T-cell (primary cell): Measurements from ENCODE around the gene TMUB1. TPM values are rescaled to one million over a fixed set of nuclear protein-coding genes. Genes with fewer than 3 reads are reported as not detected.

Experiments
- ATAC-seq, 4 experiments: fragments of 200-7000 bp in 3 of 4; fragments of 150-1000 bp in 1 of 4; cut with Tn5 transposase; replicated peaks in 1 of 4; 1 replicate in 3 of 4; 2 replicates in 1 of 4; pipeline ENCODE4 v1.10.0; 2021; ENCODE audit warnings: moderate library complexity in 3 of 4, mild to moderate bottlenecking in 2 of 4, moderate number of reproducible peaks in 1 of 4
- CTCF ChIA-PET, 2 donors: fragments of 300-600 bp; sonication (Branson Sonifier 250); formaldehyde crosslinking; loops; one replicate each; lab custom pipeline; 2022; ENCODE audit warnings: antibody characterized with exemption in 2 of 2; lab: Charles Lee
- POLR2A ChIA-PET, 2 donors: fragments of 300-600 bp; sonication (Branson Sonifier 250); formaldehyde crosslinking; loops; one replicate each; lab custom pipeline; 2022; ENCODE audit warnings: antibody characterized with exemption in 2 of 2; lab: Charles Lee
- DNase-seq, 35 experiments: peaks; one replicate each; pipeline versions ENCODE4 v3.0.0 to v3.0.0-alpha.2; 2013 to 2023
- H3K27ac ChIP-seq: one replicate; pipeline ENCODE4 v1.5.1; 2013; ENCODE audit warnings: low read length
- H3K27me3 ChIP-seq, 2 experiments: replicated peaks in 1 of 2; 1 replicate in 1 of 2; 2 replicates in 1 of 2; pipeline versions ENCODE4 v1.6.1 to v1.7.0; 2013; ENCODE audit warnings: low read length in 1 of 2, mixed read lengths in 1 of 2; ENCODE audit not compliant: control insufficient read depth in 2 of 2, insufficient read depth in 2 of 2; ENCODE audit errors: extremely low read depth in 1 of 2
- H3K36me3 ChIP-seq, 2 donors: 1 replicate in 1 of 2; 2 replicates in 1 of 2; pipeline versions ENCODE4 v1.6.1 to v1.7.0; 2013; ENCODE audit warnings: low read length in 1 of 2; ENCODE audit not compliant: control insufficient read depth in 2 of 2, insufficient read depth in 1 of 2; ENCODE audit errors: extremely low read depth in 1 of 2
- H3K4me1 ChIP-seq, 2 experiments: 1 replicate in 1 of 2; 2 replicates in 1 of 2; pipeline versions ENCODE4 v1.6.1 to v1.7.0; 2013; ENCODE audit warnings: low read length in 2 of 2, mixed read lengths in 1 of 2; ENCODE audit not compliant: insufficient read depth in 2 of 2, control insufficient read depth in 1 of 2; ENCODE audit errors: extremely low read depth in 1 of 2
- H3K4me3 ChIP-seq, 2 donors: 1 replicate in 1 of 2; 2 replicates in 1 of 2; pipeline versions ENCODE4 v1.5.1 to v1.7.0; 2013; ENCODE audit warnings: mild to moderate bottlenecking in 2 of 2, low read length in 1 of 2, moderate library complexity in 1 of 2; ENCODE audit not compliant: control insufficient read depth in 1 of 2; ENCODE audit errors: extremely low read depth in 1 of 2
- H3K9me3 ChIP-seq: 2 replicates; pipeline ENCODE4 v1.7.0; 2013
- H3K27ac Mint-ChIP-seq, 2 donors: one replicate each; pipeline ENCODE4 v1.8.0; 2020 to 2021; ENCODE audit warnings: mild to moderate bottlenecking in 2 of 2, mixed read lengths in 2 of 2
- H3K27me3 Mint-ChIP-seq, 2 donors: one replicate each; pipeline ENCODE4 v1.8.0; 2021 to 2022; ENCODE audit warnings: mixed read lengths in 2 of 2
- H3K36me3 Mint-ChIP-seq: one replicate; pipeline ENCODE4 v1.8.0; 2021; ENCODE audit warnings: mixed read lengths
- H3K4me1 Mint-ChIP-seq, 3 donors: one replicate each; pipeline ENCODE4 v1.8.0; 2020 to 2022; ENCODE audit warnings: mixed read lengths in 3 of 3, mild to moderate bottlenecking in 1 of 3
- H3K4me3 Mint-ChIP-seq, 3 donors: one replicate each; pipeline ENCODE4 v1.8.0; 2020 to 2022; ENCODE audit warnings: mild to moderate bottlenecking in 3 of 3, mixed read lengths in 3 of 3, moderate library complexity in 3 of 3
- H3K9me3 Mint-ChIP-seq, 3 donors: one replicate each; pipeline ENCODE4 v1.8.0; 2020 to 2022; ENCODE audit warnings: mixed read lengths in 3 of 3
- WGBS: methylation state at CpG from one replicate; pipeline ENCODE4 v1.1.5; 2013; ENCODE audit warnings: missing lambda C conversion rate; ENCODE audit not compliant: insufficient coverage; 5-methylcytosine and 5-hydroxymethylcytosine counted together
- total RNA-seq, 35 experiments: library from RNA in 6 of 35; stranded (reverse) in 6 of 35; fragments of 120-200 nt in 1 of 35; gene quantifications; one replicate each; pipeline versions ENCODE4 v1.2.1 to v1.2.4 and lab custom pipeline; 2013 to 2026

TMUB1 gene
- total RNA-seq, 5 donors from 2014 or later (not counting 1 experiment from before 2014, with no cell fraction given): 44.0 to 67.0 (median 56.5) TPM

GRCh38 chr7:151125846-151126481 lies 42.7 kb upstream of the TMUB1 start:
- WGBS: 92% methylated on average over 46 of the region's 58 CpGs
- no peaks in the 10 kb centered on the region for H3K9me3 Mint-ChIP-seq
- peaks cover 29% of the 10 kb centered on the region for H3K36me3 Mint-ChIP-seq
- H3K4me1 Mint-ChIP-seq: peaks cover 5 to 9% (median 6%) of the 10 kb centered on the region in 3 donors
- no peaks in the 10 kb centered on the region for H3K27me3 Mint-ChIP-seq
- ChIA-PET POLR2A (no interaction called here), CTCF (interaction anchor here in 1 of 2 donors (0.5 kb wide), 1 partner anchor 9 kb away, joined by 3 read pairs; no protein-coding TSS in a partner anchor)
- H3K27ac Mint-ChIP-seq: no peak overlapping the region
- ATAC-seq (no peak), DNase-seq (no peak)
- H3K9me3 ChIP-seq: no peaks in the 10 kb centered on the region
- H3K27me3 ChIP-seq: peaks cover 2 to 3% of the 10 kb centered on the region in 2 experiments
- H3K4me3 ChIP-seq: no peak overlapping the region
- H3K36me3 ChIP-seq: peaks cover 0 to 9% of the 10 kb centered on the region in 2 donors
- no peak overlapping the region for H3K27ac ChIP-seq
- H3K4me1 ChIP-seq: peaks cover 2 to 9% of the 10 kb centered on the region in 2 experiments
- H3K4me3 Mint-ChIP-seq: no peak overlapping the region

GRCh38 chr7:151125470-151125845 lies 42.2 kb upstream of the TMUB1 start:
- peaks cover 31% of the 10 kb centered on the region for H3K36me3 Mint-ChIP-seq
- H3K27me3 ChIP-seq: peaks cover 2 to 3% of the 10 kb centered on the region in 2 experiments
- peaks cover 0 to 14% of the 10 kb centered on the region in 2 donors for H3K36me3 ChIP-seq
- no peak for ATAC-seq
- no peaks in the 10 kb centered on the region for H3K9me3 ChIP-seq
- no peak overlapping the region for H3K27ac ChIP-seq
- no peak overlapping the region for H3K4me3 ChIP-seq
- DNase-seq: no peak
- no peak overlapping the region for H3K4me3 Mint-ChIP-seq
- H3K9me3 Mint-ChIP-seq: no peaks in the 10 kb centered on the region
- peaks cover 5 to 9% (median 6%) of the 10 kb centered on the region in 3 donors for H3K4me1 Mint-ChIP-seq
- 93% methylated on average over 15 of the region's 22 CpGs for WGBS
- no peaks in the 10 kb centered on the region for H3K27me3 Mint-ChIP-seq
- H3K4me1 ChIP-seq: peaks cover 2 to 9% of the 10 kb centered on the region in 2 experiments
- ChIA-PET POLR2A (no interaction called here), CTCF (interaction anchor here in 1 of 2 donors (0.5 kb wide), 1 partner anchor 9 kb away, joined by 3 read pairs; no protein-coding TSS in a partner anchor)
- H3K27ac Mint-ChIP-seq: no peak overlapping the region

- Mint-ChIP-seq H3K4me1 (peaks cover 5 to 9% (median 6%) of the 10 kb centered on the region in 3 donors), H3K27ac (no peak overlapping the region), H3K36me3 (peaks cover 32% of the 10 kb centered on the region), H3K4me3 (no peak overlapping the region), H3K27me3 (no peaks in the 10 kb centered on the region), H3K9me3 (no peaks in the 10 kb centered on the region)
- H3K9me3 ChIP-seq: no peaks in the 10 kb centered on the region
- peaks cover 0 to 12% of the 10 kb centered on the region in 2 donors for H3K36me3 ChIP-seq
- ATAC-seq: no peak
- H3K4me1 ChIP-seq: peaks cover 2 to 9% of the 10 kb centered on the region in 2 experiments
- H3K27ac ChIP-seq: no peak overlapping the region
- ChIA-PET CTCF (interaction anchor here in 1 of 2 donors (2.0 kb wide), 1 partner anchor 119 kb away, joined by 17 read pairs; no protein-coding TSS in a partner anchor), POLR2A (no interaction called here)
- 85% methylated on average over 12 of the region's 14 CpGs for whole genome bisulfite sequencing
- H3K27me3 ChIP-seq: peaks cover 2 to 3% of the 10 kb centered on the region in 2 experiments
- no peak overlapping the region for H3K4me3 ChIP-seq
- no peak for DNase-seq
Measured at GRCh38 chr7:151124899-151125399, 41.7 kb upstream of the TMUB1 start.

- no peaks in the 10 kb centered on the region for H3K27me3 Mint-ChIP-seq
- H3K27ac Mint-ChIP-seq: no peak overlapping the region
- peaks cover 2 to 9% of the 10 kb centered on the region in 2 experiments for H3K4me1 ChIP-seq
- H3K9me3 Mint-ChIP-seq: no peaks in the 10 kb centered on the region
- peaks cover 33% of the 10 kb centered on the region for H3K36me3 Mint-ChIP-seq
- H3K36me3 ChIP-seq: peaks cover 0 to 12% of the 10 kb centered on the region in 2 donors
- CTCF ChIA-PET: interaction anchor here (0.6 to 2.0 kb wide), 5 partner anchors 45 to 191 kb away, joined by 3 to 17 read pairs (median 4); no protein-coding TSS in a partner anchor
- POLR2A ChIA-PET: no interaction called here
- H3K27me3 ChIP-seq: peaks cover 2 to 3% of the 10 kb centered on the region in 2 experiments
- no peak overlapping the region for H3K4me3 Mint-ChIP-seq
- H3K4me1 Mint-ChIP-seq: peaks cover 5 to 10% (median 6%) of the 10 kb centered on the region in 3 donors
- H3K27ac ChIP-seq: no peak overlapping the region
- ATAC-seq: no peak
- no peak for DNase-seq
- 91% methylated on average over 5 of the region's 7 CpGs for WGBS
- no peak overlapping the region for H3K4me3 ChIP-seq
- H3K9me3 ChIP-seq: no peaks in the 10 kb centered on the region
Measured at GRCh38 chr7:151124481-151124880, 41.2 kb upstream of the TMUB1 start.

GRCh38 chr7:151123822-151124464 lies 40.6 kb upstream of the TMUB1 start:
- WGBS: 67% methylated on average over 15 of the region's 24 CpGs
- peak; percentile 50 to 92 (median 78) for DNase-seq
- Mint-ChIP-seq H3K4me1 (peaks cover 6 to 16% (median 7%) of the 10 kb centered on the region in 3 donors), H3K9me3 (no peaks in the 10 kb centered on the region), H3K4me3 (no peak overlapping the region), H3K36me3 (peaks cover 36% of the 10 kb centered on the region), H3K27me3 (no peaks in the 10 kb centered on the region), H3K27ac (no peak overlapping the region)
- Histone ChIP-seq H3K9me3 (no peaks in the 10 kb centered on the region), H3K4me3 (no peak overlapping the region), H3K4me1 (peaks cover 2 to 9% of the 10 kb centered on the region in 2 experiments), H3K36me3 (peaks cover 0 to 12% of the 10 kb centered on the region in 2 donors), H3K27me3 (peaks cover 2 to 3% of the 10 kb centered on the region in 2 experiments), H3K27ac (no peak overlapping the region)
- peak; percentile 91 to 96 (median 94) for ATAC-seq
- ChIA-PET POLR2A (interaction anchor here in 1 of 2 donors (0.6 kb wide), 1 partner anchor 105 kb away, joined by 4 read pairs; no protein-coding TSS in a partner anchor), CTCF (interaction anchor here (0.6 to 2.0 kb wide), 8 partner anchors 11 to 191 kb away, joined by 3 to 17 read pairs (median 4); no protein-coding TSS in a partner anchor)
